Activated CD8-positive, alpha-beta T cell treated with anti-CD3 and anti-CD28 coated beads for 36 hours (primary cell): ENCODE measurements around the gene TTC12. TPM values are rescaled to one million over a fixed set of nuclear protein-coding genes. Genes with fewer than 3 reads are reported as not detected.

Source experiments
- ATAC-seq: fragments of 200-7000 bp; cut with Tn5 transposase; one replicate; pipeline ENCODE4 v1.10.0; 2021; ENCODE audit warnings: mild to moderate bottlenecking, moderate library complexity
- CTCF ChIA-PET: fragments of 350-600 bp; sonication (Branson Sonifier 250); formaldehyde crosslinking; loops from one replicate; lab custom pipeline; 2021; ENCODE audit warnings: antibody characterized with exemption; lab: Charles Lee
- POLR2A ChIA-PET: fragments of 350-600 bp; sonication (Branson Sonifier 250); formaldehyde crosslinking; loops from one replicate; lab custom pipeline; 2021; ENCODE audit warnings: antibody characterized with exemption; lab: Charles Lee
- DNase-seq: peaks from one replicate; pipeline ENCODE4 v3.0.0-alpha.2; 2020
- H3K27ac Mint-ChIP-seq: one replicate; pipeline ENCODE4 v1.8.0; 2021; ENCODE audit warnings: mild to moderate bottlenecking, mixed read lengths
- H3K27me3 Mint-ChIP-seq: one replicate; pipeline ENCODE4 v1.8.0; 2021; ENCODE audit warnings: mixed read lengths
- H3K36me3 Mint-ChIP-seq: one replicate; pipeline ENCODE4 v1.8.0; 2021; ENCODE audit warnings: low read depth, mixed read lengths
- H3K4me1 Mint-ChIP-seq: one replicate; pipeline ENCODE4 v1.8.0; 2021; ENCODE audit warnings: low read depth, mixed read lengths
- H3K4me3 Mint-ChIP-seq: one replicate; pipeline ENCODE4 v1.8.0; 2021; ENCODE audit warnings: mild to moderate bottlenecking, moderate library complexity, mixed read lengths
- H3K9me3 Mint-ChIP-seq: one replicate; pipeline ENCODE4 v1.8.0; 2021; ENCODE audit warnings: mixed read lengths
- CTCF ChIP-seq: fragments of 200-600 bp; IDR thresholded peaks from one replicate; pipeline ENCODE4 v1.8.0; 2022; ENCODE audit warnings: antibody characterized with exemption, mild to moderate bottlenecking
- intact Hi-C: fragments of 100-400 bp; cut with micrococcal nuclease; formaldehyde crosslinking; loops from one replicate; pipeline ENCODE4 v1.10.0; 2022
- total RNA-seq, 2 experiments: library from RNA; stranded (reverse); gene quantifications; one replicate each; pipeline ENCODE4 v1.2.3, GENCODE V29; 2021

Gene TTC12
- total RNA-seq, 2 experiments from 2014 or later: 5.7 to 6.7 TPM

- H3K27me3 Mint-ChIP-seq: no peaks in the 10 kb centered on the region
- POLR2A ChIA-PET: no interaction called here
- no peak overlapping the region for H3K27ac Mint-ChIP-seq
- DNase-seq (no peak), ATAC-seq (no peak)
- no peaks in the 10 kb centered on the region for H3K36me3 Mint-ChIP-seq
- H3K9me3 Mint-ChIP-seq: no peaks in the 10 kb centered on the region
- H3K4me3 Mint-ChIP-seq: no peak overlapping the region
- TF ChIP-seq CTCF: no peak
- no peaks in the 10 kb centered on the region for H3K4me1 Mint-ChIP-seq
- intact Hi-C loops: no loop called here
- CTCF ChIA-PET: no interaction called here
Measured at GRCh38 chr11:113408887-113409286, 94.5 kb downstream of the TTC12 start.

GRCh38 chr11:113409526-113409925, 95.1 kb downstream of the TTC12 start:
- Mint-ChIP-seq H3K9me3 (no peaks in the 10 kb centered on the region), H3K4me3 (no peak overlapping the region), H3K27ac (no peak overlapping the region), H3K36me3 (no peaks in the 10 kb centered on the region), H3K27me3 (no peaks in the 10 kb centered on the region), H3K4me1 (no peaks in the 10 kb centered on the region)
- ATAC-seq (no peak), DNase-seq (no peak)
- intact Hi-C loops: no loop called here
- TF ChIP-seq CTCF: no peak
- ChIA-PET POLR2A (no interaction called here), CTCF (no interaction called here)

- Mint-ChIP-seq H3K36me3 (no peaks in the 10 kb centered on the region), H3K9me3 (no peaks in the 10 kb centered on the region), H3K4me3 (no peak overlapping the region), H3K4me1 (no peaks in the 10 kb centered on the region), H3K27ac (no peak overlapping the region), H3K27me3 (no peaks in the 10 kb centered on the region)
- no peak for TF ChIP-seq CTCF
- ChIA-PET POLR2A (no interaction called here), CTCF (no interaction called here)
- ATAC-seq (no peak), DNase-seq (no peak)
- intact Hi-C loops: no loop called here
Measured at GRCh38 chr11:113410414-113411135, 96.2 kb downstream of the TTC12 start.

GRCh38 chr11:113411536-113411935, 97.2 kb downstream of the TTC12 start:
- POLR2A ChIA-PET: no interaction called here
- intact Hi-C loops: no loop called here
- no peak overlapping the region for H3K27ac Mint-ChIP-seq
- no peaks in the 10 kb centered on the region for H3K9me3 Mint-ChIP-seq
- no peaks in the 10 kb centered on the region for H3K27me3 Mint-ChIP-seq
- H3K36me3 Mint-ChIP-seq: no peaks in the 10 kb centered on the region
- CTCF ChIA-PET: no interaction called here
- TF ChIP-seq CTCF: no peak
- no peak for ATAC-seq
- no peaks in the 10 kb centered on the region for H3K4me1 Mint-ChIP-seq
- DNase-seq: no peak
- H3K4me3 Mint-ChIP-seq: no peak overlapping the region

- Mint-ChIP-seq H3K4me3 (no peak overlapping the region), H3K27ac (no peak overlapping the region), H3K36me3 (no peaks in the 10 kb centered on the region), H3K4me1 (no peaks in the 10 kb centered on the region), H3K27me3 (no peaks in the 10 kb centered on the region), H3K9me3 (no peaks in the 10 kb centered on the region)
- intact Hi-C loops: no loop called here
- ATAC-seq (no peak), DNase-seq (no peak)
- ChIA-PET CTCF (no interaction called here), POLR2A (no interaction called here)
- no peak for TF ChIP-seq CTCF
Measured at GRCh38 chr11:113412675-113413074, 98.3 kb downstream of the TTC12 start.
